GF-D8 (cell line): ENCODE data around the gene TAF1B.

Source experiments
- DNase-seq: peaks from one replicate; lab custom pipeline; 2025; lab: John Stamatoyannopoulos, UW

Gene TAF1B

GRCh38 chr2:9843229-9844035, at the start of gene TAF1B:
TSS of gene TAF1B (plus strand) at chr2:9843474. CDS start at chr2:9843542, 68 bp downstream.
- DNase-seq: peak; percentile 87

GRCh38 chr2:9793918-9794717, 49.2 kb upstream of the TAF1B start:
- no peak for DNase-seq

- DNase-seq: no peak
Measured at GRCh38 chr2:9795071-9795470, 48.2 kb upstream of the TAF1B start.

- DNase-seq: no peak
Measured at GRCh38 chr2:9796056-9797010, 46.9 kb upstream of the TAF1B start.

GRCh38 chr2:9797086-9797485, 46.2 kb upstream of the TAF1B start:
- no peak for DNase-seq

GRCh38 chr2:9797681-9798556, 45.4 kb upstream of the TAF1B start:
- DNase-seq: no peak

GRCh38 chr2:9799011-9799596, 44.2 kb upstream of the TAF1B start:
- no peak for DNase-seq

- no peak for DNase-seq
Measured at GRCh38 chr2:9799729-9800632, 43.3 kb upstream of the TAF1B start.

GRCh38 chr2:9800639-9800974, 42.7 kb upstream of the TAF1B start:
- DNase-seq: no peak

- no peak for DNase-seq
Measured at GRCh38 chr2:9800975-9801726, 42.1 kb upstream of the TAF1B start.

- DNase-seq: no peak
Measured at GRCh38 chr2:9802576-9802993, 40.7 kb upstream of the TAF1B start.

- DNase-seq: no peak
Measured at GRCh38 chr2:9803023-9803805, 40.1 kb upstream of the TAF1B start.

- no peak for DNase-seq
Measured at GRCh38 chr2:9805435-9806297, 37.6 kb upstream of the TAF1B start.

GRCh38 chr2:9806298-9806610, 37.0 kb upstream of the TAF1B start:
- no peak for DNase-seq

GRCh38 chr2:9806656-9807055, 36.6 kb upstream of the TAF1B start:
- no peak for DNase-seq

GRCh38 chr2:9807056-9807455, 36.2 kb upstream of the TAF1B start:
- no peak for DNase-seq

GRCh38 chr2:9807555-9808305, 35.5 kb upstream of the TAF1B start:
- no peak for DNase-seq
